A549 (cell line): ENCODE measurements around the gene MED27.

Experiments used
- CEBPB ChIP-seq, 2 experiments: fragments of >200 bp in 1 of 2; sonication (Bioruptor Twin) in 1 of 2; formaldehyde crosslinking in 1 of 2; IDR thresholded peaks; 2 replicates each; pipeline ENCODE4 v1.6.1; 2012 to 2016
- CTCF ChIP-seq: fragments of >200 bp; sonication (Bioruptor Twin); formaldehyde crosslinking; IDR thresholded peaks from 3 replicates; pipeline ENCODE4 v1.5.1; 2016
- EP300 ChIP-seq, 2 experiments: fragments of >200 bp; sonication (Bioruptor Twin); formaldehyde crosslinking; IDR thresholded peaks; 2 replicates in 1 of 2; 3 replicates in 1 of 2; pipeline ENCODE4 v1.6.1; 2016 to 2017
- KDM1A ChIP-seq: fragments of 200-600 bp; sonication (generic); IDR thresholded peaks from 2 replicates; pipeline ENCODE4 v1.6.1; 2016; ENCODE audit warnings: low read depth, mild to moderate bottlenecking
- MYC ChIP-seq: IDR thresholded peaks from 2 replicates; pipeline ENCODE4 v1.6.1; 2012; ENCODE audit warnings: mild to moderate bottlenecking, inconsistent platforms, low read length, improper control_type of control experiment, borderline replicate concordance
- POLR2A ChIP-seq: IDR thresholded peaks from 2 replicates; pipeline ENCODE4 v1.6.1; 2012; ENCODE audit warnings: mild to moderate bottlenecking, low read length
- RAD21 ChIP-seq, 2 experiments: fragments of >200 bp in 1 of 2; sonication (Bioruptor Twin) in 1 of 2; formaldehyde crosslinking in 1 of 2; IDR thresholded peaks in 1 of 2; conservative IDR thresholded peaks in 1 of 2; 2 replicates in 1 of 2; 3 replicates in 1 of 2; pipeline ENCODE4 v1.6.1; 2012 to 2018; ENCODE audit warnings: inconsistent platforms in 1 of 2
- REST ChIP-seq: fragments of 200-600 bp; sonication (generic); IDR thresholded peaks from 2 replicates; pipeline ENCODE4 v1.6.1; 2016; ENCODE audit warnings: antibody characterized with exemption, mild to moderate bottlenecking, moderate library complexity
- RFX5 ChIP-seq: fragments of 450-650 bp; IDR thresholded peaks from 2 replicates; pipeline ENCODE4 v1.7.1; 2014; ENCODE audit warnings: antibody characterized with exemption, mild to moderate bottlenecking, moderate library complexity
- ZC3H11A ChIP-seq: fragments of 450-650 bp; IDR thresholded peaks from 2 replicates; pipeline ENCODE4 v1.6.1; 2014; ENCODE audit warnings: antibody characterized with exemption, mild to moderate bottlenecking

GRCh38 chr9:131845305-131846298 lies 234.1 kb downstream of the MED27 start:
- no peak for TF ChIP-seq EP300 (IDR thresholded peaks at IDR 0.05)
- no peak for TF ChIP-seq ZC3H11A
- TF ChIP-seq REST, result no peak
- TF ChIP-seq POLR2A, result no peak
- TF ChIP-seq CEBPB (IDR thresholded peaks at IDR 0.05), result no peak
- TF ChIP-seq RAD21 (conservative IDR thresholded peaks at IDR 0.05 in 1 of 2, IDR thresholded peaks at IDR 0.05 in 1 of 2), result no peak
- no peak for TF ChIP-seq KDM1A
- no peak for TF ChIP-seq RFX5
- no peak for TF ChIP-seq CTCF
- no peak for TF ChIP-seq MYC
